Testis (tissue), 3 donors: ENCODE measurements around the gene NPHP4. TPM values are rescaled to one million over a fixed set of nuclear protein-coding genes. Genes with fewer than 3 reads are reported as not detected.

Experiments
- DNase-seq: peaks from one replicate; pipeline ENCODE4 v3.0.0-alpha.2; 2019
- H3K27ac ChIP-seq, 2 donors: fragments of 200-600 bp; sonication (generic); one replicate each; pipeline ENCODE4 v1.5.1; 2019
- H3K27me3 ChIP-seq: fragments of 200-600 bp; sonication (generic); one replicate; pipeline ENCODE4 v1.5.1; 2019
- H3K36me3 ChIP-seq: fragments of 200-600 bp; sonication (generic); one replicate; pipeline ENCODE4 v1.5.1; 2017; ENCODE audit warnings: low read depth; ENCODE audit errors: missing control alignments
- H3K4me1 ChIP-seq: fragments of 200-600 bp; sonication (generic); one replicate; pipeline ENCODE4 v1.5.1; 2019
- H3K4me3 ChIP-seq, 2 donors: fragments of 200-600 bp; sonication (generic); one replicate each; pipeline ENCODE4 v1.5.1; 2017 to 2019
- H3K9me3 ChIP-seq: fragments of 200-600 bp; sonication (generic); one replicate; pipeline ENCODE4 v1.5.1; 2017
- POLR2A ChIP-seq: fragments of 450-650 bp; IDR thresholded peaks from one replicate; pipeline ENCODE4 v1.6.1; 2017; ENCODE audit warnings: antibody characterized with exemption, mild to moderate bottlenecking, moderate library complexity
- WGBS, 2 donors: methylation state at CpG; one replicate each; pipeline ENCODE4 v1.1.5; 2018; 5-methylcytosine and 5-hydroxymethylcytosine counted together
- intact Hi-C: fragments of 100-400 bp; cut with DNase I; formaldehyde crosslinking; loops from one replicate; pipeline ENCODE4 v1.15.1; 2023; ENCODE audit warnings: low total_unique reads
- polyA plus RNA-seq: library from polyadenylated mRNA; stranded (reverse); fragments of 350-450 nt; fragmentation: Illumina TruSeq; extraction: RNeasy Lipid Tissue Mini Kit (QIAGEN cat#74804); gene quantifications from one replicate; pipeline ENCODE4 v1.2.3, GENCODE V29; 2014; ENCODE audit warnings: low read depth, low replicate concordance; ENCODE audit not compliant: insufficient read depth
- total RNA-seq, 2 donors: library from RNA; depleted of rRNA; stranded (reverse); fragments of >200 nt; gene quantifications; one replicate each; pipeline ENCODE4 v1.2.3, GENCODE V29; 2016
- TF ChIP-seq, protein P1 (sequence below), 3 experiments: fragments of 450-650 bp in 2 of 3; fragments of 200-600 bp in 1 of 3; sonication (generic) in 1 of 3; IDR thresholded peaks; one replicate each; pipeline ENCODE4 v1.5.1; 2016 to 2019; ENCODE audit warnings: antibody characterized with exemption in 3 of 3, mild to moderate bottlenecking in 2 of 3, moderate library complexity in 1 of 3

The NPHP4 gene
- total and polyA plus RNA-seq, 3 donors from 2014 or later, result 26.3 to 65.9 (median 49.4) TPM

DNA sequence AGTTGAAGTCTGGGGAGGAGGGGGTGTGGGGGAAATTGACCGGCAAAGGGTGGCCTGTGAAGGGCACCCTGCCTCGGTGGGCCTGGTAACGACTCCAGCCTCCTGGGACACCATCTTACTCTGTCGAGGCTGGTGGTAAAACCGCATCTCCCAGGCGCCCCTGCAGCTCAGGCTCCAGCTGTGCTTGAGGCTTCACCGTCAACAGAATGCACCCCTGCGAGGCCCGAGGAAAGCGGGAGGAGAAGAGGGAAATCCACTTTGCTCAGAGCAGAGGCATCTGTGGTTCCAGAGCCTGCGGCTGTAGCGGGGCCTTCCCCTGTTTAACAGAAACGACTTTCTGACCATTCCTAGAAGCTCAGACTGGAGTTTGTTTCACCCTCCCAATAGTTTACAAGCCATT lies 165.6 kb downstream of the NPHP4 start:
- Histone ChIP-seq H3K36me3 (no peaks in the 10 kb centered on the region), H3K4me1 (no peaks in the 10 kb centered on the region), H3K27me3 (no peaks in the 10 kb centered on the region), H3K4me3 (no peak overlapping the region), H3K27ac (no peak overlapping the region), H3K9me3 (no peaks in the 10 kb centered on the region)
- TF ChIP-seq, protein P1, sequence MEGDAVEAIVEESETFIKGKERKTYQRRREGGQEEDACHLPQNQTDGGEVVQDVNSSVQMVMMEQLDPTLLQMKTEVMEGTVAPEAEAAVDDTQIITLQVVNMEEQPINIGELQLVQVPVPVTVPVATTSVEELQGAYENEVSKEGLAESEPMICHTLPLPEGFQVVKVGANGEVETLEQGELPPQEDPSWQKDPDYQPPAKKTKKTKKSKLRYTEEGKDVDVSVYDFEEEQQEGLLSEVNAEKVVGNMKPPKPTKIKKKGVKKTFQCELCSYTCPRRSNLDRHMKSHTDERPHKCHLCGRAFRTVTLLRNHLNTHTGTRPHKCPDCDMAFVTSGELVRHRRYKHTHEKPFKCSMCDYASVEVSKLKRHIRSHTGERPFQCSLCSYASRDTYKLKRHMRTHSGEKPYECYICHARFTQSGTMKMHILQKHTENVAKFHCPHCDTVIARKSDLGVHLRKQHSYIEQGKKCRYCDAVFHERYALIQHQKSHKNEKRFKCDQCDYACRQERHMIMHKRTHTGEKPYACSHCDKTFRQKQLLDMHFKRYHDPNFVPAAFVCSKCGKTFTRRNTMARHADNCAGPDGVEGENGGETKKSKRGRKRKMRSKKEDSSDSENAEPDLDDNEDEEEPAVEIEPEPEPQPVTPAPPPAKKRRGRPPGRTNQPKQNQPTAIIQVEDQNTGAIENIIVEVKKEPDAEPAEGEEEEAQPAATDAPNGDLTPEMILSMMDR (IDR thresholded peaks at IDR 0.05), result no peak
- TF ChIP-seq POLR2A, result no peak
- 67 to 68% methylated on average over 13 of the region's 13 CpGs for WGBS, 2 donors
- intact Hi-C loops, result no loop called here
- DNase-seq, result no peak

GRCh38 chr1:5822726-5823125 lies 169.5 kb downstream of the NPHP4 start:
- DNase-seq, result no peak
- TF ChIP-seq, protein P1 (IDR thresholded peaks at IDR 0.05), result no peak
- no peak for TF ChIP-seq POLR2A
- Histone ChIP-seq H3K4me3 (no peak overlapping the region), H3K27ac (no peak overlapping the region), H3K36me3 (no peaks in the 10 kb centered on the region), H3K9me3 (no peaks in the 10 kb centered on the region), H3K27me3 (no peaks in the 10 kb centered on the region), H3K4me1 (no peaks in the 10 kb centered on the region)
- intact Hi-C loops, result no loop called here
- WGBS, 2 donors, result 91 to 92% methylated on average over 13 to 16 of the region's 16 CpGs

GRCh38 chr1:5822266-5822665 lies 170.0 kb downstream of the NPHP4 start:
- no peaks in the 10 kb centered on the region for H3K36me3 ChIP-seq
- no peak overlapping the region for H3K27ac ChIP-seq
- WGBS, 2 donors, result 89 to 93% methylated on average over 4 to 5 of the region's 5 CpGs
- intact Hi-C loops, result no loop called here
- TF ChIP-seq, protein P1 (IDR thresholded peaks at IDR 0.05), result no peak
- TF ChIP-seq POLR2A, result no peak
- no peaks in the 10 kb centered on the region for H3K4me1 ChIP-seq
- no peaks in the 10 kb centered on the region for H3K27me3 ChIP-seq
- no peak overlapping the region for H3K4me3 ChIP-seq
- H3K9me3 ChIP-seq, result no peaks in the 10 kb centered on the region
- DNase-seq, result no peak

DNA sequence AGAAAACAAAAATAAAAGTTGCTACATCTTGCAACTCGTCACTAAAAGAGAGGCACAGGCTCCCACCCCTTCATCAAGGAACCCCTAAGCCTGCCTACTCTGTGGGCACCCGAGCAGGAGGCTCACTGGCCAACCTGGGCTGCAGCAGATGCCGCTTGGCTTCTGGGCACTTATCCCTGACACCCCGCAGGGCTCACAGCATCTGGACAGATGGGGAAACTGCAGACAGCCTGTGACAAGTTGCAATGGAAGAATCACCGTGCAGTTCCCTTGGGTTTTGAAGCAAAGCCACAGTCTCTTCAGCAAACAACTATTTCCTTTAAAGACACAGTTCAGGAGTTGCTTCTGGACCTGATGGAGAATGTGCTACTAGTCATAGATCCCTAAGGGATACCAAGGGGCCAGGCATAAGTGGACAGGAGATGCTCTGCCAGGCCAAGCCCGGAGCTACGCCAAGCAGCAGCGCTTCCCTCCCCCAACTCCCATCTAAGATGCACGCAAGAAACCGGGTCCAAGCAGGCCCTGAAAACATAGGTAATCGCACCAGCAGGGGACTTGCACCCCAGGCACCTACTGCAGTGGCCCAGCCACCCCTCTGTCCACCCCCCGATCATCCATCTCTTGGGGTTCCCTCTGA lies 170.6 kb downstream of the NPHP4 start:
- no peak overlapping the region for H3K27ac ChIP-seq
- intact Hi-C loops, result no loop called here
- H3K36me3 ChIP-seq, result no peaks in the 10 kb centered on the region
- 77 to 79% methylated on average over 11 to 12 of the region's 12 CpGs for WGBS, 2 donors
- H3K4me1 ChIP-seq, result no peaks in the 10 kb centered on the region
- DNase-seq, result no peak
- no peaks in the 10 kb centered on the region for H3K27me3 ChIP-seq
- TF ChIP-seq POLR2A, result no peak
- TF ChIP-seq, protein P1 (IDR thresholded peaks at IDR 0.05), result no peak
- H3K9me3 ChIP-seq, result no peaks in the 10 kb centered on the region
- no peak overlapping the region for H3K4me3 ChIP-seq

GRCh38 chr1:5820026-5820421 lies 172.2 kb downstream of the NPHP4 start:
- DNase-seq, result no peak
- H3K27me3 ChIP-seq, result no peaks in the 10 kb centered on the region
- 89 to 97% methylated on average over 7 to 10 of the region's 10 CpGs for WGBS, 2 donors
- no peaks in the 10 kb centered on the region for H3K9me3 ChIP-seq
- TF ChIP-seq, protein P1 (IDR thresholded peaks at IDR 0.05), result no peak
- TF ChIP-seq POLR2A, result no peak
- no peak overlapping the region for H3K27ac ChIP-seq
- no peaks in the 10 kb centered on the region for H3K4me1 ChIP-seq
- intact Hi-C loops, result no loop called here
- no peak overlapping the region for H3K4me3 ChIP-seq
- no peaks in the 10 kb centered on the region for H3K36me3 ChIP-seq
